Renal cortex interstitium (tissue), 15 donors: ENCODE measurements around the gene PFN4. TPM values are rescaled to one million over a fixed set of nuclear protein-coding genes. Genes with fewer than 3 reads are reported as not detected.
"Not testable (repeated sequence)": the region's sequence is repeated elsewhere in the genome, so short reads cannot be mapped to it uniquely, and the experiment has no call there.

Experiments
- DNase-seq, 11 donors: peaks; one replicate each; pipeline ENCODE4 v3.0.0-alpha.2; 2013; ENCODE audit warnings: low read depth in 9 of 11, low spot score in 4 of 11; ENCODE audit errors: extremely low read depth in 1 of 11
- long read RNA-seq, 16 experiments: transcript quantifications; one replicate each; lab custom pipeline, GENCODE V29; 2026
- polyA plus RNA-seq, 3 donors: library from polyadenylated mRNA; unstranded; fragments of 120-200 nt; gene quantifications; one replicate each; pipeline ENCODE4 v1.2.1, GENCODE V29; 2013; ENCODE audit not compliant: insufficient read length in 3 of 3

PFN4 gene
- polyA plus RNA-seq = 1 to 10 TPM; 1.5 to 3.5 (median 2.6) TPM
- long read RNA-seq, donor 1, partial matches to known transcripts = 0 of 1 reads
- long read RNA-seq, donor 1, other reads (novel, unspliced or antisense) = 0 of 1 reads
- long read RNA-seq, donor 2 = 0 reads
- long read RNA-seq, donor 3 = 0 reads
- long read RNA-seq, donor 4, partial matches to known transcripts = 0 of 1 reads
- long read RNA-seq, donor 4, other reads (novel, unspliced or antisense) = 0 of 1 reads
- long read RNA-seq, donor 5 = 0 reads
- long read RNA-seq, donor 6 = 0 reads
- long read RNA-seq, donor 7 = 0 reads
- long read RNA-seq, donor 8, partial matches to known transcripts = 0 of 1 reads
- long read RNA-seq, donor 8, other reads (novel, unspliced or antisense) = 0 of 1 reads
- long read RNA-seq, donor 9 = 0 reads
- long read RNA-seq, donor 10 = 0 reads
- long read RNA-seq, donor 11 = 0 reads
- long read RNA-seq, donor 12 = 0 reads
- long read RNA-seq, donor 13 = 0 reads
- long read RNA-seq, donor 14 = 0 reads
- long read RNA-seq, donor 15 = 0 reads
- long read RNA-seq, donor 16, partial matches to known transcripts = 0 of 1 reads
- long read RNA-seq, donor 16, other reads (novel, unspliced or antisense) = 0 of 1 reads

- DNase-seq = peak; percentile 54 to 85 (median 81)
These were observed at the start of gene PFN4, which contains the start of gene FAM228B for GRCh38 chr2:24123195-24123921. Gene PFN4 (minus strand): TSS chr2:24123334. CDS start chr2:24122535, 799 bp downstream. Gene FAM228B (plus strand): TSS chr2:24123469. CDS start chr2:24124362, 893 bp downstream.

GRCh38 chr2:24169023-24169422 is 45.9 kb upstream of the PFN4 start:
- DNase-seq = no peak

DNA sequence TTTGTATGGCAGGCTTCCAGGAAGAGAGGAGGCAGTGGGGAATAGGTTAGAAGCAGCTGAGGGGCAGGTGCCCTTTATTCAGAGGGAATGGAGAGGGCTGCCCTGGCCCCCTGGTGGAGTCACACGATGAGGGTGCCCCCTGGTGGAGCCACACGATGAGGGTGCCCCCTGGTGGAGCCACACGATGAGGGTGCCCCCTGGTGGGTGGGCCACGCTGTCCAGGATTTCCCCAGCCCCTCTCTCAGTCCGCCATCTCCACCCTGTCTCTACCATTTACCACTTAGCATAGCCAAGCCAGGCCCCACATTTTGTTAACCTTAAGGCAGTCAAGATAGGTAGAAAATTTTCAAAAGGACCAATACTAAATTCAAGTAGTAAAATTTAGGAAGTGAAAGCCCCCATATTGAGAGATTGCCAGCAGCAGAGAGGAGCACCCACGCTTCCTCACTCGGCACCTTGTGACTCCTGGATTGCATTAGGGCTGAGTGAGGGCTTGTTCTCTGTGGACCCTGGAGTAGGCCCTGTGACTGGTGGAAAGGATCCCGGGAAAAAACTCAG is 41.4 kb upstream of the PFN4 start:
- no peak for DNase-seq

DNA sequence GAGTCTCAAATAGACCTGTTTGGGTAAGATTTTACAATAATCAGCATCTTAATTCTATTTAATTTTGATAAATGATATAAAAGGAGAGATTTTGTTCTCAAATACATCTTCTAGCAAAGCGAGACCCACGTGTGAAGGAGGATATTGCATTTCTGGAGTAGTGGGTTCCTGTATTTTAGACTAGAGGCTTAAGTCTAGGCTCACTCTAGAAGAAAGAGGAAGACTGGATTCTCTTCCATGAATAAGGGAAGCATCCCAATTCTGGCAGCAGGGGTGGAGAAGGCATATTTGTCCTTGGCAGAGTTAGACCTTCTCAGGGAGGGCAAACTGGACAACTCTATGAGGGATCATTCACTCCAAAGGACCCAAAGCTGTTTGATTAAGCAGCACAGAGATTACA is 40.5 kb upstream of the PFN4 start:
- DNase-seq = no peak

DNA sequence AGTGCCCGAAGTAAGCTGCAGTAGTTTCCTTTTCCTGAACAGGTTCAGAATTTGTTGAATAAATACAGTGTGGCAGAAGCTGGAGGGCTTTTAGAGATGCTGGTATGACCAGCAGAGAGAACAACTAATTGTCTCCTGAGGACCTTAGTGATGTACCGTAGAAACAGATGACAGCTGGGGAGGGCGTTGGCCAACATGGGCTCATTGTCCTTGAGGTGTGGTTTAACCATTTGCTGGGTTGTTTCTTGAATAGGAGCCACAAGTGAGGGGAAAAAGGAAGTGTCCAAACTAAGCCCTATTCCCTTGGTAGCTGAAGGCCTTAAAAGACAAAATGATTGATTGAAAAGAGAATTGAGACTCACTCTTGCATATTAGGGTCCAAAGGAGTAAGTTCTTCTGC is 40.1 kb upstream of the PFN4 start:
- DNase-seq = no peak

GRCh38 chr2:24162494-24162893 is 39.4 kb upstream of the PFN4 start:
- DNase-seq = no peak

DNA sequence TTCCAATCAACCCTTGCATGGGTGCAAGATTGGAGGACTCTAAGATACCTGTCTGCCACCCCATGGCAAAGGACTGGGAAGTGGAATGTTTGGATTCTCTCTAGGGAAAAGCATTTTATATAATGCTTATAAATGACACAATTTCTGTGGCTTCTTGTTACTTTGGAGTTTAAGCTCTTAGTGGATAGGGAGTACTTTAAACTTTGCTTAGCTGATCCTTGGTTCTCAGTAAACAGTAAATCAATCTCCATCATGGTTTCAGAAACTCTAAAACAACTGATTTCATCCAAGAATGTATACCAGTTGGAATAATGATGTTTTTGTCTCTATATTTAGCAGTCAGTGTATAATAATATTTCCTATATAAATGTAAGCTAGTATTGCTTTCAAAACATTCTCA is 37.6 kb upstream of the PFN4 start:
- DNase-seq = no peak

DNA sequence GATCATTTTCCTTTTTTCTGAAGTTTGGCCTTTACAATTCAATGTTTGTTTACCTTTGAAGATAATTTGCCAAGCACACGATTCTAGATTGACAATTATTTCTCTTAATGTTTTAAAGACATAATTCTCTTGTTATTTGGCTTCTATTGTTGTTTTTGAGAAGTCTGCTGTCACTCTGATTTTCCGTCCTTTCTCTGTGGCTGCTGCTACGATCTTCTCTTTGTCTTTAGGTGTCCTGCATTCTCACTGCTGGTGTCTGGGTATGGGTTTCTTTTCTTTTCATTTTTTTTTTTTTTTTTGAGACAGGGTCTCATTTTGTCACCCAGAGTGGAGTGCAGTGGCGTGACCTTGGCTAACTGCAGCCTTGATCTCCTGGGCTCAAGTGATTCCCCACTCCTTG is 36.6 kb upstream of the PFN4 start:
- DNase-seq = no peak

- no peak for DNase-seq
These were observed 35.0 kb upstream of the PFN4 start for GRCh38 chr2:24158131-24158530.

DNA sequence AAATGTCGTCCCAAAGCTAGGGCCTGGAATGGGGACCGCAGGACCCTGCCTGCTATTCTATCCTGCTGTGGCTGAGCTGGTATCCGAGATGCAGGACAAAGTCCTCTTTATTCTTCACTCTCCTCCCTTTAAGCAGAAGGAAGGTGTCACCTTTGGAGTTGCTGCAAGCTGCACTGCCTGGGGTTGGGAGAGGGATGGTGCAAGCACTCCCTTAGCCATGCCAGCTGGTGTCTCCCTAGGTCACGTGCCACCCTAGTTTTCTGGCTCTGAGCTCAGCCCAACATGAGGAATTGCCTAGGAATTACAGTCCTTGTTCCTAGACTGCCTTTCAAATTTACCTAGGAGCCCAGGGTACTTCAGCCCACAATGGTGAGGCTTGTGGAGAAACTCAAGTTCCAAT is 30.3 kb upstream of the PFN4 start:
- no peak for DNase-seq

- DNase-seq = no peak
These were observed 29.5 kb upstream of the PFN4 start for GRCh38 chr2:24152413-24153197.

- no peak for DNase-seq
These were observed 24.2 kb upstream of the PFN4 start for GRCh38 chr2:24147364-24147763.

- not testable (repeated sequence) for DNase-seq
These were observed 17.2 kb upstream of the PFN4 start for GRCh38 chr2:24140305-24140704.

GRCh38 chr2:24132543-24132942 is 9.4 kb upstream of the PFN4 start:
- DNase-seq = no peak

DNA sequence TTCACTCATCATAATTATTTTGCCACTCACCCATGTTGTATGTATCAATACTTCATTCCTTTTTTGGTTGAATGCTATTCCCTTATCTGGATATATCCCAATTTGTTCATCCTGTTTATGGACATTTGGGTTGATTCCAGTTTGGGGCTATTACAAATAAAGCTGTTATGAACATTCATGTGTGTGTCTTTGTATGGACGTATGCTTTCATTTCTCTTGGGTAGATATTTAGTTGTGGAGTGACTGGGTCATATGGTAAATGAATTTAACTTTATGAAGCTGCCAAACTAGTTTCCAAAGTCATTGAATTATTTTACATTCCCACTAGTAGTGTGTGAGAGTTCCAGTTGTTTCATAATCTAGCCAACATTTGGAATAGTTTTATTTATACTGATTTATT is 2.8 kb upstream of the PFN4 start:
- no peak for DNase-seq

DNA sequence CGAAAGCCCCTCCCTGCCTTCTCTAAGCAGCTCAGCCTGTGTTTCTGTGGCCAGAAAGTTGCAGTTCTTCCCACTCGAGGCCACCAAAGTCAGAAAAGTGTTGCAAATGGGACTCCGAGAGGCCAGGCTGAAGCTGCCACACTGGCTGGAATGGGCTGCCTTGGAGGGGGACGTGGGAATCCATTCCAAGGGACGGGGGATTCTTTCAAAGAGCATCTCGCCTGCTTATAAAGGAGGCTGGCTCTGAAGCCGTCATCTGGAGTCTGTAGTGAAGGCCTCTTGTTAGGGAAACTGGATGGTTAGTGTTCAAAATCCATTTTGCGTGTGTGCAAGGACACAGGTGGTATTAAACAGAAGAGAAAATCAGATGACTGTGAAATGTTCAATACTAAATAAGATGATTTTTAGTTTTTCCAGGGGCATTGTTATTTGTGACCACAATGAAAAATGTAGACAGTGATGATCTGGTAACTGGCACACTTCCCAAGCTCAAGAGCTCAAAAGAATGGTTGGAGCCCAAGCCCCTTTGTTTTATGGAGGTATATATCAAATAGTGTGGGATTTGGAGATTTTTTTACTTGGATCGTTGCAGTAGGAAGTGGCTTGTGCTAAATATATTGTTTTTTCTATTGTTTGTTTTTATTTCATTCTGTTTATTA is 917 bp upstream of the PFN4 start:
- DNase-seq = peak in 1 of 11 donors; percentile 59

DNA sequence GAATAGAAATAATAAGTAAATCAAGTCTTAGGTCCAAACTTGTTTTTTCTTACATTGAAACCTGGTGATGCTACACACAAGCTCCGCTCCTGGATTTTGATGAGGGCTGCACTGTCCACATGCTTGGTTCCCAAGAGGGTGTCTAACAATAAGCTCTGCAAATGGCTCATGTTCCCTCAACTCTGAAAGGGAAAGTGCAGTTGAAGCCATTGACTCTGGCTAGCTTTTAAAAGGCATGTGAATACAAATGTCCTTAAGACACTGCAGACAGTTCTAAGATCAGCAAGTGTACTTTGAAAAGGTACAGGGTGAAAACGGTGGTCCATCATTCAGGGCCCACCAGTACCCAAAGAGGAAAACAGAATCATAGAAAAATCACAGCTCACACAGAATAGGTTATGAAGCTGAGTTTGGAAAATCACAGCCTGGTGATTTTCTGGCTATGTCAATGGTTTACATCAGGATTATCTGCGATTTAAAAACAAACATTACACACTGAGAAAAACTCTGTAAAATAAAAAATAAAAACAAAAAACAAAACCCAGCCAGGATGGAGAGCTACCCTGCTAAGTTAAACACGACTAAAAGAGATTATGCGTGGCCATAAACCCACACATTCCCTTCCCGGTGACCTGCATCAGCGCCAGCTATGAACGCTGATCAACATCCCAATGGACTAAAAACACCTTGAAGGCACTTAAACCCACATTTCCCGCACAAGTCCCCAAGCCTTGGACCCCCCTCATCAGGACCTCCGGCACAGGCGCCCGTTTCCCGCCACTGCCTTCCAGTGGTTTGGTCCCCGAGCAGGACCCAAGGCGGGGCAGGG is 554 bp downstream of the PFN4 start:
- peak in 1 of 11 donors; percentile 19 for DNase-seq

DNA sequence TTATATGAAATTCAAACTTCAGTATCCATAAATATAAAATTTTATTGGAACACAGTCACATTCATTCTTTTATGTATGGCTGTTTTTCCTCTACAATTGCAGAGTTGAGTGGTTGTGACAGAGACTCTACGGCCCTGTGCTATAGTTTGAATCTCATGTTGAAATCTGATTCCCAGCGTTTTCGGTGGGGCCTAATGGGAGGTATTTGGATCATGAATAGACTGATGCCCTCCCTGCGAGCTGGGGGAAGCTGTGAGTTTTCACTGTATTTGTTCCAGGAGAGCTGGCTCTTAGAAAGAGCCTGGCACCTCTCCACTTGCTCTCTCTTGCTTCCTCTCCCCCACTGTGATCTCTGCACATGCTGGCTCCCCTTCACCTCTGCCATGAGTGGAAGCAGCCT is 1.7 kb downstream of the PFN4 start:
- no peak for DNase-seq
